Panc1 (cell line): ENCODE data around the gene RABL6.

Source experiments
- TCF7L2 ChIP-seq: IDR thresholded peaks from 2 replicates; pipeline ENCODE4 v1.6.1; 2011; ENCODE audit warnings: mild to moderate bottlenecking, low read depth, low read length, inconsistent platforms
- TF ChIP-seq, protein P1 (sequence below): fragments of 450-650 bp; IDR thresholded peaks from 2 replicates; pipeline ENCODE4 v1.5.1; 2017; ENCODE audit warnings: mild to moderate bottlenecking
- TF ChIP-seq, protein P2 (sequence below), 2 experiments: IDR thresholded peaks; 2 replicates each; pipeline ENCODE4 v1.6.1; 2011 to 2012; ENCODE audit warnings: low read depth in 2 of 2, control low read depth in 1 of 2, low read length in 1 of 2, mild to moderate bottlenecking in 1 of 2, moderate library complexity in 1 of 2; ENCODE audit not compliant: insufficient read depth in 1 of 2

GRCh38 chr9:136805207-136805740 is 2.5 kb upstream of the RABL6 start:
- TF ChIP-seq, protein P1, sequence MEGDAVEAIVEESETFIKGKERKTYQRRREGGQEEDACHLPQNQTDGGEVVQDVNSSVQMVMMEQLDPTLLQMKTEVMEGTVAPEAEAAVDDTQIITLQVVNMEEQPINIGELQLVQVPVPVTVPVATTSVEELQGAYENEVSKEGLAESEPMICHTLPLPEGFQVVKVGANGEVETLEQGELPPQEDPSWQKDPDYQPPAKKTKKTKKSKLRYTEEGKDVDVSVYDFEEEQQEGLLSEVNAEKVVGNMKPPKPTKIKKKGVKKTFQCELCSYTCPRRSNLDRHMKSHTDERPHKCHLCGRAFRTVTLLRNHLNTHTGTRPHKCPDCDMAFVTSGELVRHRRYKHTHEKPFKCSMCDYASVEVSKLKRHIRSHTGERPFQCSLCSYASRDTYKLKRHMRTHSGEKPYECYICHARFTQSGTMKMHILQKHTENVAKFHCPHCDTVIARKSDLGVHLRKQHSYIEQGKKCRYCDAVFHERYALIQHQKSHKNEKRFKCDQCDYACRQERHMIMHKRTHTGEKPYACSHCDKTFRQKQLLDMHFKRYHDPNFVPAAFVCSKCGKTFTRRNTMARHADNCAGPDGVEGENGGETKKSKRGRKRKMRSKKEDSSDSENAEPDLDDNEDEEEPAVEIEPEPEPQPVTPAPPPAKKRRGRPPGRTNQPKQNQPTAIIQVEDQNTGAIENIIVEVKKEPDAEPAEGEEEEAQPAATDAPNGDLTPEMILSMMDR: no peak
- no peak for TF ChIP-seq TCF7L2
- TF ChIP-seq, protein P2, sequence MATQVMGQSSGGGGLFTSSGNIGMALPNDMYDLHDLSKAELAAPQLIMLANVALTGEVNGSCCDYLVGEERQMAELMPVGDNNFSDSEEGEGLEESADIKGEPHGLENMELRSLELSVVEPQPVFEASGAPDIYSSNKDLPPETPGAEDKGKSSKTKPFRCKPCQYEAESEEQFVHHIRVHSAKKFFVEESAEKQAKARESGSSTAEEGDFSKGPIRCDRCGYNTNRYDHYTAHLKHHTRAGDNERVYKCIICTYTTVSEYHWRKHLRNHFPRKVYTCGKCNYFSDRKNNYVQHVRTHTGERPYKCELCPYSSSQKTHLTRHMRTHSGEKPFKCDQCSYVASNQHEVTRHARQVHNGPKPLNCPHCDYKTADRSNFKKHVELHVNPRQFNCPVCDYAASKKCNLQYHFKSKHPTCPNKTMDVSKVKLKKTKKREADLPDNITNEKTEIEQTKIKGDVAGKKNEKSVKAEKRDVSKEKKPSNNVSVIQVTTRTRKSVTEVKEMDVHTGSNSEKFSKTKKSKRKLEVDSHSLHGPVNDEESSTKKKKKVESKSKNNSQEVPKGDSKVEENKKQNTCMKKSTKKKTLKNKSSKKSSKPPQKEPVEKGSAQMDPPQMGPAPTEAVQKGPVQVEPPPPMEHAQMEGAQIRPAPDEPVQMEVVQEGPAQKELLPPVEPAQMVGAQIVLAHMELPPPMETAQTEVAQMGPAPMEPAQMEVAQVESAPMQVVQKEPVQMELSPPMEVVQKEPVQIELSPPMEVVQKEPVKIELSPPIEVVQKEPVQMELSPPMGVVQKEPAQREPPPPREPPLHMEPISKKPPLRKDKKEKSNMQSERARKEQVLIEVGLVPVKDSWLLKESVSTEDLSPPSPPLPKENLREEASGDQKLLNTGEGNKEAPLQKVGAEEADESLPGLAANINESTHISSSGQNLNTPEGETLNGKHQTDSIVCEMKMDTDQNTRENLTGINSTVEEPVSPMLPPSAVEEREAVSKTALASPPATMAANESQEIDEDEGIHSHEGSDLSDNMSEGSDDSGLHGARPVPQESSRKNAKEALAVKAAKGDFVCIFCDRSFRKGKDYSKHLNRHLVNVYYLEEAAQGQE (IDR thresholded peaks at IDR 0.05; ENCODE audit: insufficient read depth in 1 of 2, low read depth in 2 of 2, low read length in 1 of 2): no peak
